HS-5 (cell line): Measurements from ENCODE around the gene DCAF12.

Experiments
- DNase-seq: peaks from one replicate; pipeline ENCODE4 v3.0.0-alpha.2; 2012; ENCODE audit warnings: low read depth

DCAF12 gene

GRCh38 chr9:34125681-34126206 is 754 bp downstream of the DCAF12 start:
- no peak for DNase-seq

- DNase-seq, result no peak
Measured at GRCh38 chr9:34124926-34125325, 1.6 kb downstream of the DCAF12 start.

- no peak for DNase-seq
Measured at GRCh38 chr9:34124099-34124498, 2.4 kb downstream of the DCAF12 start.

- DNase-seq, result no peak
Measured at GRCh38 chr9:34123682-34124081, 2.8 kb downstream of the DCAF12 start.

- DNase-seq, result no peak
Measured at GRCh38 chr9:34121996-34122395, 4.5 kb downstream of the DCAF12 start.

- no peak for DNase-seq
Measured at GRCh38 chr9:34119713-34120112, 6.8 kb downstream of the DCAF12 start.

GRCh38 chr9:34114436-34114835 is 12.1 kb downstream of the DCAF12 start:
- DNase-seq, result no peak

GRCh38 chr9:34106110-34106509 is 20.4 kb downstream of the DCAF12 start:
- no peak for DNase-seq

- no peak for DNase-seq
Measured at GRCh38 chr9:34102796-34103195, 23.7 kb downstream of the DCAF12 start.

- no peak for DNase-seq
Measured at GRCh38 chr9:34098307-34098706, 28.2 kb downstream of the DCAF12 start.

- DNase-seq, result no peak
Measured at GRCh38 chr9:34097865-34098264, 28.6 kb downstream of the DCAF12 start.

GRCh38 chr9:34096751-34097150 is 29.7 kb downstream of the DCAF12 start:
- DNase-seq, result no peak

GRCh38 chr9:34093578-34093977 is 32.9 kb downstream of the DCAF12 start:
- no peak for DNase-seq

- DNase-seq, result no peak
Measured at GRCh38 chr9:34089311-34089710, 37.2 kb downstream of the DCAF12 start.

GRCh38 chr9:34087370-34087769 is 39.1 kb downstream of the DCAF12 start:
- no peak for DNase-seq

GRCh38 chr9:34086864-34087263 is 39.6 kb downstream of the DCAF12 start:
- DNase-seq, result no peak

- no peak for DNase-seq
Measured at GRCh38 chr9:34085581-34086500, 40.7 kb downstream of the DCAF12 start.

GRCh38 chr9:34084562-34084961 is 41.9 kb downstream of the DCAF12 start:
- DNase-seq, result no peak

- peak; percentile 61 for DNase-seq
Measured at GRCh38 chr9:34079181-34079580, 47.3 kb downstream of the DCAF12 start.

- peak; percentile 56 for DNase-seq
Measured at GRCh38 chr9:34072868-34073590, 53.5 kb downstream of the DCAF12 start.

GRCh38 chr9:34072410-34072809 is 54.1 kb downstream of the DCAF12 start:
- DNase-seq, result no peak

GRCh38 chr9:34070606-34071324 is 55.7 kb downstream of the DCAF12 start:
- no peak for DNase-seq
